Lower lobe of right lung (tissue), 2 donors: Measurements from ENCODE around the gene PRMT7. TPM values are rescaled to one million over a fixed set of nuclear protein-coding genes. Genes with fewer than 3 reads are reported as not detected.
A peak's percentile ranks its signal among the peaks of the same experiment; 100 is the strongest.

Experiments used
- ATAC-seq, 2 donors: fragments of 200-7000 bp; cut with Tn5 transposase; one replicate each; pipeline ENCODE4 v1.9.1; 2020 to 2022; ENCODE audit warnings: mild to moderate bottlenecking in 2 of 2, moderate library complexity in 2 of 2
- DNase-seq: peaks from one replicate; pipeline ENCODE4 v3.0.0-alpha.2; 2020
- H3K27ac ChIP-seq: fragments of 200-600 bp; one replicate; pipeline ENCODE4 v1.8.0; 2022
- H3K27me3 ChIP-seq: fragments of 200-600 bp; one replicate; pipeline ENCODE4 v1.8.0; 2022; ENCODE audit warnings: low read depth
- H3K36me3 ChIP-seq: fragments of 200-600 bp; one replicate; pipeline ENCODE4 v1.8.0; 2022; ENCODE audit warnings: mild to moderate bottlenecking
- H3K4me1 ChIP-seq: fragments of 200-600 bp; one replicate; pipeline ENCODE4 v1.8.0; 2022
- H3K4me3 ChIP-seq: fragments of 200-600 bp; one replicate; pipeline ENCODE4 v1.8.0; 2022; ENCODE audit warnings: mild to moderate bottlenecking
- H3K9me3 ChIP-seq: fragments of 200-600 bp; one replicate; pipeline ENCODE4 v1.8.0; 2022
- intact Hi-C: fragments of 100-400 bp; cut with DNase I; formaldehyde crosslinking; loops from one replicate; pipeline ENCODE4 v1.11.0; 2022
- total RNA-seq: library from RNA; stranded (reverse); fragmentation: NEBNext Ultra II Directional; extraction: Animal tissue kit (Norgen Biotek cat#: 25700); gene quantifications from one replicate; pipeline ENCODE4 v1.2.1, GENCODE V29; 2021
- TF ChIP-seq, protein P1 (sequence below): fragments of 200-600 bp; IDR thresholded peaks from one replicate; pipeline ENCODE4 v1.8.0; 2022; ENCODE audit warnings: antibody characterized with exemption, mild to moderate bottlenecking
- donor health status: DM: no; HTN: yes; CAD: no; lungs with severe emphysema.

The PRMT7 gene
- total RNA-seq, 1 donor from 2014 or later = 36.1 TPM

DNA sequence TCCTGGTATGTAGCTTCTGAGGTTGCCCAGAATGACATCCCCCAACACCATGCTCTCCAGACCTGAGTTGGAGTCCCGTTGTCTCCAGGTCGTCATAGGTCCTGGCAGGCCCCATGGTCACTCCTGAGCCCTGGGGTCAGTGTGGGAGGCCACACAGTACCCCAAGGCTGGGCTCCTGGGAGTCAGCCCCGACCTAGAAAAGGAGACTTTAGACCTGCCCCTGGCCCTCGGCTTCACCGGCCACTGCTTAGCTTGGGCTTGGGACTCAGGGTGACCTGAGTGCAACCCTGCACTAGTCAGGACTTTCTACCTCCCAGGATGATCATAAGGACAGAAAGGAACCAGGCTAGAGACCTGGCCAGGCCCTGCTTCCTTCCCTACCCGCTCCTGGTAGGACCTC, 65.8 kb downstream of the PRMT7 start:
- TF ChIP-seq, protein P1, sequence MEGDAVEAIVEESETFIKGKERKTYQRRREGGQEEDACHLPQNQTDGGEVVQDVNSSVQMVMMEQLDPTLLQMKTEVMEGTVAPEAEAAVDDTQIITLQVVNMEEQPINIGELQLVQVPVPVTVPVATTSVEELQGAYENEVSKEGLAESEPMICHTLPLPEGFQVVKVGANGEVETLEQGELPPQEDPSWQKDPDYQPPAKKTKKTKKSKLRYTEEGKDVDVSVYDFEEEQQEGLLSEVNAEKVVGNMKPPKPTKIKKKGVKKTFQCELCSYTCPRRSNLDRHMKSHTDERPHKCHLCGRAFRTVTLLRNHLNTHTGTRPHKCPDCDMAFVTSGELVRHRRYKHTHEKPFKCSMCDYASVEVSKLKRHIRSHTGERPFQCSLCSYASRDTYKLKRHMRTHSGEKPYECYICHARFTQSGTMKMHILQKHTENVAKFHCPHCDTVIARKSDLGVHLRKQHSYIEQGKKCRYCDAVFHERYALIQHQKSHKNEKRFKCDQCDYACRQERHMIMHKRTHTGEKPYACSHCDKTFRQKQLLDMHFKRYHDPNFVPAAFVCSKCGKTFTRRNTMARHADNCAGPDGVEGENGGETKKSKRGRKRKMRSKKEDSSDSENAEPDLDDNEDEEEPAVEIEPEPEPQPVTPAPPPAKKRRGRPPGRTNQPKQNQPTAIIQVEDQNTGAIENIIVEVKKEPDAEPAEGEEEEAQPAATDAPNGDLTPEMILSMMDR = no peak
- Histone ChIP-seq H3K27ac (no peak overlapping the region), H3K36me3 (no peaks in the 10 kb centered on the region), H3K9me3 (no peaks in the 10 kb centered on the region), H3K4me1 (no peaks in the 10 kb centered on the region), H3K27me3 (no peaks in the 10 kb centered on the region), H3K4me3 (no peak overlapping the region)
- no peak for ATAC-seq
- intact Hi-C loops = no loop called here
- DNase-seq = no peak

DNA sequence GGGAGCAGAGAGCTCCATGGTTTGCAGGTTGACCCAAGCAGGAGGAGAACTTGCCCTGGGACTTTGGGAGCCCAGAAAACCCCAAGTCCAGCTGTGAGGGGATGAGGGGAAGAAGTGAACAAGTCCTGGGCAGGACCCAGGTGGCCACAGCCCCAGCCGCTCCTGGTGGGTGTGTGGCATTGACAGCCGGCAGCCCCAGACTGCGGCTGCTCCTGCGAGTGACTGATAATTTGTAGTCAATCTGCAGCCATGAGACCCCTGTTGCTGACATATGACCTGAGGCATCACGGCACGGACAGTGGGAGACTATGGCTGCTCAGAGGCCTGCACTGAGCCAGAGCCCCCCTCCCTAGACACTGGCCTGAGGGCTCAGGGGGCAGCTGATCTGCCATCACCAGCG, 66.4 kb downstream of the PRMT7 start:
- intact Hi-C loops = no loop called here

DNA sequence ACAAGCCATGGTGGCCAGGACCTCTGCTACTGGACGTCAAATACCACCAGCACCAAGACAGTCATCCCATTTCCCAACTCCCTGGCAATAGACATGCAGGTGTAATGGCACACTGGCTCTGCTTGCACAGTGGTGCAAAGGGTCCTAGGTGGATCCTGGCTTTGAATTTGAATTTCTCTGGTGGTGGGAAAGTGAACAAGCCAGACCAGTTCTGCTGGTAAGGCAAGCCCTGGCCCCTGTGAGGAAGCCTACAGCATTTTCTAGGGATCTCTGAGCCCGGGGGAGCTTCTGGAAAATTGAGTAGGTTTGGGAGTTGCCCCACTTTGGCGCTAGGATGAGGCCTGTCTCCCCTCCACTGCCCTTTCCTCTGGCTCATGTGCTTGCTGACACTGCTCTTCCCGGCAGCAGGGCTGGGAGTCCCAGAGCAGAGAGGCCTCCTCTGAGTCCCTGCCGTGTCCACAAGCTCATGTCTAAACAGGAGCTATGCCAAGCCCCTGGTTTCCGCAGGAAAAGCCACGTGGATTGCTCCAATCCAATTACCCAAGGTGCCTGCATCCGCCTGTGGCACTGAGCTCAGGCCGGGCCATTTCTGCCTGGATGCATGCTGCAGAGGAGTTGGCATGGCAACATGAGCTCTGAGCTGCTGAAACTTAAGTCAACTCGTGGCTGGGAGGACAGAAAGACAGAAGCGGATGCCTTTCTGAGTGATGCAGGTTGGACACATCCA, 67.0 kb downstream of the PRMT7 start:
- Histone ChIP-seq H3K9me3 (no peaks in the 10 kb centered on the region), H3K4me3 (no peak overlapping the region), H3K4me1 (no peaks in the 10 kb centered on the region), H3K27me3 (no peaks in the 10 kb centered on the region), H3K27ac (no peak overlapping the region), H3K36me3 (no peaks in the 10 kb centered on the region)
- intact Hi-C loops = no loop called here
- ATAC-seq (no peak), DNase-seq (peak; percentile 41)
- TF ChIP-seq, protein P1 = no peak

More for the DNA sequence above, 66.4 kb downstream of the PRMT7 start:
- Histone ChIP-seq H3K27ac (no peak overlapping the region), H3K4me1 (no peaks in the 10 kb centered on the region), H3K9me3 (no peaks in the 10 kb centered on the region), H3K27me3 (no peaks in the 10 kb centered on the region), H3K36me3 (no peaks in the 10 kb centered on the region), H3K4me3 (no peak overlapping the region)
- no peak for DNase-seq
- ATAC-seq = no peak
- TF ChIP-seq, protein P1 = no peak

DNA sequence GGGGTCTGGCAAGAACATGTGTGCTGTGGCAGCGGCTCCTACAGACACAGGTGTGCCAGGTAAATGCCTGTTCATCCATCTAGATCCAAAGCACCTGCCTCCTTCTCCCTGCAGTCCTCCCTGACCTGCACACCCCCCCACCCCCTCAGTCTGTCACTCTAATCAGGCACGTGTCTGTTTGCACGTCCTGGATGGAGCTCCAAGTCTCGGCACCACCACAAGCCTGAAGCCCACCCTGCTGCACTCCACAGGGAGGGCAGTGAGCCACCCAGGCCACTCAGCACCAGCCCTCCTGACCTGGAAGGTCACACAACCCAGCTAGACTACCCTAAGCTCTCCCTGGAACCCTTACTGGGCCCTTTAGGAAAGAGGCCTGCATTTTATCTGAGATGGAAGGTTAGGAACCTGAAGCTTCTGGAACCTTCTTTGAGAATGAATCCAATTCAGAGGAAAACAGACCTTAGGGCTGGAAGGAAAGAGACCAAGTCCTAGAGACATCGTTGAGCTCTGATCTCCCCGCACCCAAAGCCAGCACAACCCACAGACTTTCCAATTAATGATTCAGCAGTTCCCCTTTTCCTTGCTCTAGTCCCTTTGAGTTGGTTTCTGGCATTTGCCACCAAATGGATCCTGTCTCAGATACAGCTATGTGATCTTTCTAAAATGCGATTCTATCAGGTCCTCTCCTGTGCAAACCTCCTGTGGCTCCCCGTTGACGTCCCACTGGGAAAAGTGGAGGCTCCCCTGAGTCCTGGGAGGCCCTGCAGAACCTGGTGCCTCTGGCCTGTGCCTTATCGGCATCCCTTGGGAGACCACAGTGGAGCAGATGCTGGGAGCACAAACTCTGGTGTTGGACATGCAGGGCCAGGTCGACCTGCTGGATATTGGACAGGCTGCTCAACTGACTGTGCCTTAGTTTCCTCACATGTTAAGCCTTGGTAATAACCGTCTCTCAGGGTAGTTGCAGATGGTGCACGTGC, 67.9 kb downstream of the PRMT7 start:
- Histone ChIP-seq H3K4me3 (no peak overlapping the region), H3K9me3 (no peaks in the 10 kb centered on the region), H3K27me3 (no peaks in the 10 kb centered on the region), H3K27ac (no peak overlapping the region), H3K4me1 (no peaks in the 10 kb centered on the region), H3K36me3 (no peaks in the 10 kb centered on the region)
- TF ChIP-seq, protein P1 = no peak
- no peak for ATAC-seq
- DNase-seq = no peak
- intact Hi-C loops = no loop called here

DNA sequence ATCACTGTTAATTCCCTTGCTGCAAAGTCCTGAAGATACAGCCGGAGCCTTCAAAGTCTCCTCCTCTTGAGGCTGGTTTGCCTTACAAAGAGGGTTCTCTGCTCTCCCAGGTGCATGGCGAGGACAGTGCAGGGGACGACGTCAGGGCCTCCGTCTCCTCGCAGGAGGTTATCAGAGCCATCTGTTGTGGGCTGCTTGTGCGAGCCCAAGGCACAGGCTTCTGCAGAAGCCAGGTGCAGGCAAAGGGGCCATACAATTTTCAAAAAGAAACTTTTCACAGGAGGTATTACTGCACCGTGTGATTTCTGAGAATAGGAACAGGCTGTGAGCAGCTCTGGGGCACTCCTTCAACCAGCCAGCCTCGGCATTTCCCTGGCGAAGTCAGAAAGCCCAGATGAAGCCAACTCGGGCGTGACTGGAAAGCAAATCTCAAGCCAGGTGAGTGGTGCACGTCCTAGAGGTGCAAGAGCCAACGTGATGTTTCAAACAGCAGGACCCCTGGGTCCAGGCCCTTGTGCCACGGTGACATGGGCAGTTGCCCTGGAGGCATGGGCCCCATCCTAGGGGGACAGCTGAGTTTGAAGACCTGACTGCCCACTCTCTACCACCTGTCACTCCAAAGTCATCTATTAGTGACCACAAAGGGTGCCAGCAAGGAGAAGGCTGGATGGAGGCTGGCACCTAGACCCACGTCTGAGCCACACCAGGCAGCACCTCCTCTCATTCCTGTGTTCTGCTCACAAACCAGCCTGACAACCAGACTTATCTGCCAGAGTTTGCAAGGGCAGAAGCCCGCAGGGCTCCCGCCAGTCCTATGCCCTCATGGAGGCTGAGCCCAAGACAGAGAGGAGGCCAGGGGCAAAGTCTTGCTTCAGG, 68.9 kb downstream of the PRMT7 start:
- Histone ChIP-seq H3K9me3 (no peaks in the 10 kb centered on the region), H3K4me1 (no peaks in the 10 kb centered on the region), H3K36me3 (no peaks in the 10 kb centered on the region), H3K27me3 (no peaks in the 10 kb centered on the region), H3K4me3 (no peak overlapping the region), H3K27ac (no peak overlapping the region)
- DNase-seq = peak; percentile 31
- ATAC-seq = no peak
- TF ChIP-seq, protein P1 = no peak
- intact Hi-C loops = no loop called here
